Astrocyte of the cerebellum (primary cell): Measurements from ENCODE around the gene PSMB2.

ENCODE experiments used
- DNase-seq: peaks from one replicate; pipeline ENCODE4 v3.0.0-alpha.2; 2011; ENCODE audit warnings: low read depth
- H3K4me3 ChIP-seq: 2 replicates; pipeline ENCODE4 v1.5.1; 2011; ENCODE audit warnings: mild to moderate bottlenecking, low read depth, low read length, moderate library complexity
- CTCF ChIP-seq: IDR thresholded peaks from 2 replicates; pipeline ENCODE4 v1.5.1; 2012; ENCODE audit warnings: low read length, low read depth, moderate library complexity, mild to moderate bottlenecking; ENCODE audit errors: missing control alignments
- in situ Hi-C: cut with HindIII; loops from 2 replicates; pipeline ENCODE4 v1.10.0; 2017; ENCODE audit warnings: low sequenced_read_pairs

Gene PSMB2

GRCh38 chr1:35600593-35600992 lies 40.7 kb downstream of the PSMB2 start:
- in situ Hi-C loops = no loop called here
- no peak for DNase-seq
- TF ChIP-seq CTCF = no peak
- H3K4me3 ChIP-seq = no peak overlapping the region

- no peak for DNase-seq
- in situ Hi-C loops = no loop called here
- no peak for TF ChIP-seq CTCF
- H3K4me3 ChIP-seq = no peak overlapping the region
Observed at GRCh38 chr1:35599411-35599810, 41.9 kb downstream of the PSMB2 start.

- TF ChIP-seq CTCF = no peak
- H3K4me3 ChIP-seq = no peak overlapping the region
- DNase-seq = no peak
- in situ Hi-C loops = no loop called here
Observed at GRCh38 chr1:35598895-35599294, 42.4 kb downstream of the PSMB2 start.

- no peak overlapping the region for H3K4me3 ChIP-seq
- in situ Hi-C loops = no loop called here
- no peak for DNase-seq
- no peak for TF ChIP-seq CTCF
Observed at GRCh38 chr1:35597870-35598269, 43.5 kb downstream of the PSMB2 start.

- TF ChIP-seq CTCF = no peak
- DNase-seq = no peak
- in situ Hi-C loops = no loop called here
- H3K4me3 ChIP-seq = no peak overlapping the region
Observed at GRCh38 chr1:35595684-35596083, 45.6 kb downstream of the PSMB2 start.

GRCh38 chr1:35594005-35594760 lies 47.1 kb downstream of the PSMB2 start:
- in situ Hi-C loops = no loop called here

More at GRCh38 chr1:35594005-35594760, 47.1 kb downstream of the PSMB2 start:
- no peak overlapping the region for H3K4me3 ChIP-seq
- no peak for TF ChIP-seq CTCF
- DNase-seq = no peak
